SK-N-MC (cell line): ENCODE results near the gene PDZD2.

ENCODE experiments used
- DNase-seq: peaks from one replicate; pipeline ENCODE4 v3.0.0-alpha.2; 2011; ENCODE audit warnings: low read depth, low spot score
- H3K27ac ChIP-seq: fragments of 200-600 bp; sonication (generic); 2 replicates; pipeline ENCODE4 v1.5.1; 2016; ENCODE audit warnings: mixed run types
- H3K36me3 ChIP-seq: fragments of 200-600 bp; sonication (generic); 2 replicates; pipeline ENCODE4 v1.6.1; 2017; ENCODE audit warnings: antibody characterized with exemption, low read length, mixed read lengths; ENCODE audit not compliant: insufficient read depth
- H3K4me3 ChIP-seq: fragments of 200-600 bp; sonication (generic); 2 replicates; pipeline ENCODE4 v1.5.1; 2016
- H3K9ac ChIP-seq: fragments of 200-600 bp; sonication (generic); 2 replicates; pipeline ENCODE4 v1.8.0; 2017; ENCODE audit warnings: mixed run types, mixed read lengths; ENCODE audit not compliant: insufficient read length
- H3K9me3 ChIP-seq: fragments of 200-600 bp; sonication (generic); 2 replicates; pipeline ENCODE4 v1.6.1; 2017; ENCODE audit warnings: low read depth, mild to moderate bottlenecking, antibody characterized with exemption, low read length, moderate library complexity, mixed read lengths
- EZH2 ChIP-seq: fragments of 200-600 bp; sonication (generic); IDR thresholded peaks from one replicate; pipeline ENCODE4 v1.6.1; 2017; ENCODE audit warnings: antibody characterized with exemption
- FOXP2 ChIP-seq: optimal IDR thresholded peaks from 2 replicates; pipeline ENCODE3; 2011; ENCODE audit warnings: mild to moderate bottlenecking, moderate library complexity; ENCODE audit not compliant: insufficient read depth; ENCODE audit errors: extremely low read length, control extremely low read depth
- POLR2AphosphoS5 ChIP-seq: IDR thresholded peaks from 2 replicates; pipeline ENCODE4 v1.6.1; 2012; ENCODE audit warnings: mild to moderate bottlenecking, low read depth, low read length, borderline replicate concordance

The PDZD2 gene

GRCh38 chr5:32061236-32061635 is 422.3 kb downstream of the PDZD2 start:
- H3K27ac ChIP-seq, result no peak overlapping the region
- DNase-seq, result no peak
- no peak for TF ChIP-seq EZH2
- no peak for TF ChIP-seq FOXP2
- no peak for TF ChIP-seq POLR2AphosphoS5

GRCh38 chr5:32066448-32066847 is 427.5 kb downstream of the PDZD2 start:
- no peaks in the 10 kb centered on the region for H3K9me3 ChIP-seq
- no peak overlapping the region for H3K4me3 ChIP-seq
- H3K9ac ChIP-seq, result no peak overlapping the region
- TF ChIP-seq FOXP2 (no peak), EZH2 (no peak), POLR2AphosphoS5 (no peak)
- no peak for DNase-seq
- no peak overlapping the region for H3K27ac ChIP-seq
- H3K36me3 ChIP-seq, result no peaks in the 10 kb centered on the region

More at GRCh38 chr5:32061236-32061635, 422.3 kb downstream of the PDZD2 start:
- Histone ChIP-seq H3K9me3 (no peaks in the 10 kb centered on the region), H3K36me3 (no peaks in the 10 kb centered on the region), H3K9ac (no peak overlapping the region), H3K4me3 (no peak overlapping the region)

- TF ChIP-seq POLR2AphosphoS5 (no peak), FOXP2 (no peak), EZH2 (no peak)
- Histone ChIP-seq H3K9ac (no peak overlapping the region), H3K9me3 (no peaks in the 10 kb centered on the region)
Measured at GRCh38 chr5:32067774-32068470, 429.0 kb downstream of the PDZD2 start.

DNA sequence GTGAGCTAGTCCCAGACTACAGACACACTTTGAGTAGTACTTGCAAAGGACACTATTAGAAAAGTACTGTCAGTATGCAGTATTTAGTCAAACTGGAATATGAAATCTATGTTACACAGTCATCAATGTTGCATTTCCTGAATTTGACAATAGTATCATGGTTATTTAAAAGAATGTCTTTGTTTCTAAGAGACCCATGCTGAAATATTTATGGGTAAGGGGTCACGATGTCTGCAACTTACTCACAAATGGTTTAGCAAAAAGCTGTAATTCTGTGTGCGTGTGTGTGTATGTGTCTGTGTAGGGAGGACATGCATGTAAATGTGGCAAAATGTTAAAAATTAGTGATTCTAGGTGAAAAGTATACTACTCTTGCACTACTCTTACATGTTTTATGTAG is 429.6 kb downstream of the PDZD2 start:
- H3K9ac ChIP-seq, result no peak overlapping the region
- H3K4me3 ChIP-seq, result no peak overlapping the region
- no peaks in the 10 kb centered on the region for H3K9me3 ChIP-seq
- no peak overlapping the region for H3K27ac ChIP-seq
- no peak for DNase-seq
- no peak for TF ChIP-seq EZH2
- no peak for TF ChIP-seq POLR2AphosphoS5
- TF ChIP-seq FOXP2, result no peak
- H3K36me3 ChIP-seq, result no peaks in the 10 kb centered on the region

More at GRCh38 chr5:32067774-32068470, 429.0 kb downstream of the PDZD2 start:
- H3K27ac ChIP-seq, result no peak overlapping the region
- no peak for DNase-seq
- H3K36me3 ChIP-seq, result no peaks in the 10 kb centered on the region
- H3K4me3 ChIP-seq, result no peak overlapping the region

GRCh38 chr5:32069396-32069795 is 430.5 kb downstream of the PDZD2 start:
- Histone ChIP-seq H3K27ac (no peak overlapping the region), H3K4me3 (no peak overlapping the region)

GRCh38 chr5:32071351-32071944 is 432.5 kb downstream of the PDZD2 start:
- H3K9ac ChIP-seq, result no peak overlapping the region
- H3K4me3 ChIP-seq, result no peak overlapping the region
- TF ChIP-seq POLR2AphosphoS5, result no peak
- no peak for TF ChIP-seq EZH2
- TF ChIP-seq FOXP2, result no peak
- DNase-seq, result no peak
- no peaks in the 10 kb centered on the region for H3K9me3 ChIP-seq
- H3K36me3 ChIP-seq, result no peaks in the 10 kb centered on the region
- no peak overlapping the region for H3K27ac ChIP-seq

More at GRCh38 chr5:32069396-32069795, 430.5 kb downstream of the PDZD2 start:
- no peaks in the 10 kb centered on the region for H3K36me3 ChIP-seq
- DNase-seq, result no peak
- H3K9me3 ChIP-seq, result no peaks in the 10 kb centered on the region
- no peak overlapping the region for H3K9ac ChIP-seq
- TF ChIP-seq FOXP2 (no peak), EZH2 (no peak), POLR2AphosphoS5 (no peak)

GRCh38 chr5:32072054-32072453 is 433.1 kb downstream of the PDZD2 start:
- H3K9ac ChIP-seq, result no peak overlapping the region
- no peak overlapping the region for H3K4me3 ChIP-seq
- no peaks in the 10 kb centered on the region for H3K9me3 ChIP-seq
- H3K36me3 ChIP-seq, result no peaks in the 10 kb centered on the region
- TF ChIP-seq FOXP2 (no peak), EZH2 (no peak), POLR2AphosphoS5 (no peak)
- no peak for DNase-seq
- H3K27ac ChIP-seq, result no peak overlapping the region

DNA sequence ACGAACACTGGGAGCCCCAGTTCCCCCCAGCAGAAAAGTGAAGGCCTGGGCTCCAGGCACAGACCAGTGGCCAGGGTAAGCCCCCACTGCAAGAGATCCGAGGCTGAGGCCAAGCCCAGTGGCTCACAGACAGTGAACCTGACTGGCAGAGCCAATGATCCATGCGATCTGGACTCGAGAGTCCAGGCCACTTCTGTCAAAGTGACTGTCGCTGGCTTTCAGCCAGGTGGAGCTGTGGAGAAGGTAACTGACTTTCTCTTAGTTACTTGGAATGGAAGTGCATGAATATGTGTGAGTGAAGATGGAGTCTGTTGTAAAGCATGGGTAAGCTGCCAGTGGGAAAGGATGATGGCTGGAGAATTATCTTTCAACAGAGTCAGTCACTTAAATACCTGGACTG is 435.5 kb downstream of the PDZD2 start:
- H3K27ac ChIP-seq, result no peak overlapping the region
- no peak for DNase-seq
- H3K4me3 ChIP-seq, result no peak overlapping the region
- no peaks in the 10 kb centered on the region for H3K9me3 ChIP-seq
- no peak for TF ChIP-seq EZH2
- TF ChIP-seq FOXP2, result no peak
- no peak for TF ChIP-seq POLR2AphosphoS5
- no peaks in the 10 kb centered on the region for H3K36me3 ChIP-seq
- H3K9ac ChIP-seq, result no peak overlapping the region
